Psoas muscle (tissue), 8 donors: Measurements from ENCODE around the gene RHOBTB3. TPM values are rescaled to one million over a fixed set of nuclear protein-coding genes. Genes with fewer than 3 reads are reported as not detected.

ENCODE experiments used
- ATAC-seq, 4 donors: fragments of 200-7000 bp; cut with Tn5 transposase; one replicate each; pipeline ENCODE4 v1.9.1; 2020; ENCODE audit warnings: moderate library complexity in 3 of 4, mild to moderate bottlenecking in 2 of 4
- DNase-seq, 2 donors: peaks; one replicate each; pipeline ENCODE4 v3.0.0-alpha.2; 2020
- H3K27ac ChIP-seq: fragments of 200-600 bp; one replicate; pipeline ENCODE4 v1.8.0; 2022
- H3K27me3 ChIP-seq, 3 donors: fragments of 200-600 bp in 1 of 3; one replicate each; pipeline versions ENCODE4 v1.6.1 to v1.8.0; 2013 to 2022; ENCODE audit warnings: low read length in 2 of 3, mild to moderate bottlenecking in 2 of 3, moderate library complexity in 1 of 3; ENCODE audit not compliant: insufficient read depth in 3 of 3
- H3K36me3 ChIP-seq, 2 donors: fragments of 200-600 bp in 1 of 2; one replicate each; pipeline versions ENCODE4 v1.6.1 to v1.8.0; 2013 to 2022; ENCODE audit warnings: low read depth in 1 of 2, mild to moderate bottlenecking in 1 of 2, moderate library complexity in 1 of 2; ENCODE audit not compliant: insufficient read depth in 1 of 2
- H3K4me1 ChIP-seq: fragments of 200-600 bp; one replicate; pipeline ENCODE4 v1.8.0; 2022
- H3K4me3 ChIP-seq: fragments of 200-600 bp; one replicate; pipeline ENCODE4 v1.8.0; 2022; ENCODE audit warnings: mild to moderate bottlenecking
- H3K9me3 ChIP-seq: fragments of 200-600 bp; one replicate; pipeline ENCODE4 v1.8.0; 2022
- WGBS, 3 donors: extraction: QIAGEN DNeasy Blood & Tissue Kit; methylation state at CpG; one replicate each; pipeline versions ENCODE4 v1.1.6 to v1.1.7; 2013; 5-methylcytosine and 5-hydroxymethylcytosine counted together
- intact Hi-C, 2 donors: fragments of 100-400 bp; cut with DNase I; formaldehyde crosslinking; loops; one replicate each; pipeline versions ENCODE4 v1.11.0 to v1.14.2; 2022
- polyA plus RNA-seq, 3 donors: library from polyadenylated mRNA; stranded (reverse); fragments of 200-250 nt; gene quantifications; one replicate each; pipeline ENCODE4 v1.2.3, GENCODE V29; 2013
- total RNA-seq, 4 donors: library from RNA; stranded (reverse); fragmentation: NEBNext Ultra II Directional in 2 of 4; extraction: Animal tissue kit (Norgen Biotek cat#: 25700) in 2 of 4; gene quantifications; one replicate each; pipeline versions ENCODE4 v1.2.1 to v1.2.4, GENCODE V29; 2021 to 2023
- TF ChIP-seq, protein P1 (sequence below): fragments of 200-600 bp; IDR thresholded peaks from one replicate; pipeline ENCODE4 v1.8.0; 2022; ENCODE audit warnings: antibody characterized with exemption
- donor health status: healthy with polysubstance abuse.
- donor health status: DM: no; HTN: no; CAD: no; lungs with moderate emphysema.
- donor health status: Bipolar disorder and iron deficiency.
- donor health status: healthy.
- donor health status: DM: yes; HTN: yes; CAD: no.
- donor health status: DM: no; HTN: no; CAD: no.
- donor health status: DM: no; HTN: no; CAD: no.
- donor health status: DM: yes; HTN: yes; CAD: no.

RHOBTB3 gene
- total and polyA plus RNA-seq, 7 donors = 19.0 to 86.0 (median 53.2) TPM

DNA sequence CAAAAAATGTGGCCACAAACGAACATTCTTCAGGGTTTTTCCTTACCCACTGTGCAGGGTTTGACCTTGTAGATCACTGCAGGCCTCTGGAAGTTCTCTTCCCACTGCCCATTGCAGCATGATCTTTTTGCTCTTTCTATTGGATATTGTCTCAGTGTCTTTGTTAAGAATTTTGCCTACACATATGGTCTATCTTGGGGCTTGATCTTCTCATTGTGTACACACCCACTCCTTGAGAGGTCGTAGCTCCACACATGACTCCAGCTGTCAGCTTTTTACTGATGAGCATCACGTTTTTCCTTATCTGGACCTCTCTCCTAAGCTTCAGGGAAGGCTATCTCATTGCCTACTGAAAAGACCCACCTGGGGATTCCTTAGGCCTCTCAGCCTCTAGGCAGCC lies 94.4 kb downstream of the RHOBTB3 start:
- Histone ChIP-seq H3K27ac (no peak overlapping the region), H3K9me3 (no peaks in the 10 kb centered on the region), H3K4me3 (no peak overlapping the region), H3K4me1 (peaks cover 26% of the 10 kb centered on the region), H3K27me3 (no peaks in the 10 kb centered on the region), H3K36me3 (peaks cover 0 to 11% of the 10 kb centered on the region in 2 donors)
- no peak for DNase-seq
- ATAC-seq = no peak
- intact Hi-C loops = no loop called here
- TF ChIP-seq, protein P1, sequence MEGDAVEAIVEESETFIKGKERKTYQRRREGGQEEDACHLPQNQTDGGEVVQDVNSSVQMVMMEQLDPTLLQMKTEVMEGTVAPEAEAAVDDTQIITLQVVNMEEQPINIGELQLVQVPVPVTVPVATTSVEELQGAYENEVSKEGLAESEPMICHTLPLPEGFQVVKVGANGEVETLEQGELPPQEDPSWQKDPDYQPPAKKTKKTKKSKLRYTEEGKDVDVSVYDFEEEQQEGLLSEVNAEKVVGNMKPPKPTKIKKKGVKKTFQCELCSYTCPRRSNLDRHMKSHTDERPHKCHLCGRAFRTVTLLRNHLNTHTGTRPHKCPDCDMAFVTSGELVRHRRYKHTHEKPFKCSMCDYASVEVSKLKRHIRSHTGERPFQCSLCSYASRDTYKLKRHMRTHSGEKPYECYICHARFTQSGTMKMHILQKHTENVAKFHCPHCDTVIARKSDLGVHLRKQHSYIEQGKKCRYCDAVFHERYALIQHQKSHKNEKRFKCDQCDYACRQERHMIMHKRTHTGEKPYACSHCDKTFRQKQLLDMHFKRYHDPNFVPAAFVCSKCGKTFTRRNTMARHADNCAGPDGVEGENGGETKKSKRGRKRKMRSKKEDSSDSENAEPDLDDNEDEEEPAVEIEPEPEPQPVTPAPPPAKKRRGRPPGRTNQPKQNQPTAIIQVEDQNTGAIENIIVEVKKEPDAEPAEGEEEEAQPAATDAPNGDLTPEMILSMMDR = no peak
- 62 to 80% (median 67%) methylated on average over 3 of the region's 3 CpGs for WGBS, 3 donors

DNA sequence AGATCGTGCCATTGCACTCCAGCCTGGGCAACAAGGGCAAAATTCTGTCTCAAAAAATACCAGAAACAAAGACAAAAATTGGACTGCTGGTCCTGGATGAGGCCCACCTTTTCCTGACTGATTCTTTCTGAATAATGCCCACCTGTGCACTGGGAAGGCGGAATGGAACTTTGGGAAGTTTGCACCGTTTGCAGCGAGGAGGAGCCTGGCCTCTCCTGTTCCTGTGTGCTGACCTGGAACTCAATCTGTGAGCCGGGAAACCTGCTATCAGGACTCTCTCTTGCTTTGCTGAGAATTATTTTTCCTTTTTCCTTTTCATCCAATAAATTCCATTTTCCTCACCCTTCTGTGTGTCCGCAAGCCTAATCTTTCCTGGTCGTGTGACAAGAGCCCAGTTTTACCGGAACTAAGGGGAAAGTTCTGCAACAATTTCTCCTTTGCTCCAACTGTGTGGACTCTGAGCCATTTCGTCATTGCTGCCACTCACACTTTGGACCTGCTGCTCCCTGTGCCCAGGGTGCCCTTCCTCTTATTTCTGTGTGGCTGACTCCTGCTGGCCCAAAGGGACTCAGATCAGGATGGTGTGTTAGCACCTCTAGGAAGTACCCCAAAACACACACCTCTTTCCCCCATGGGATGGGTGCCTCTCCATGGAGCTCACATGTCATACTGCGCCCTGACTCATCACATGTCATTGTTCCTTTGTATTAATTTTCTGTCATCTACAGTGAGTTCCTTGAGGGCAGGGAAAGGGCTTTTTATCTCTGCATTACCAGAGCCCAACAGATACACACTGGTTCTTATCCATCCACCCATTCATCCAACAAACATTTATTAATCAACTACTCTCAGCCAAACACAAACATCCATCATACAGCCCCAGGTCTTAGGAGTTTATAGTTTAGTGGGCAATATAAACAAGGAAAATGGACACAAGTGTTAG lies 96.1 kb downstream of the RHOBTB3 start:
- 87 to 90% (median 89%) methylated on average over 10 of the region's 10 CpGs for WGBS, 3 donors

DNA sequence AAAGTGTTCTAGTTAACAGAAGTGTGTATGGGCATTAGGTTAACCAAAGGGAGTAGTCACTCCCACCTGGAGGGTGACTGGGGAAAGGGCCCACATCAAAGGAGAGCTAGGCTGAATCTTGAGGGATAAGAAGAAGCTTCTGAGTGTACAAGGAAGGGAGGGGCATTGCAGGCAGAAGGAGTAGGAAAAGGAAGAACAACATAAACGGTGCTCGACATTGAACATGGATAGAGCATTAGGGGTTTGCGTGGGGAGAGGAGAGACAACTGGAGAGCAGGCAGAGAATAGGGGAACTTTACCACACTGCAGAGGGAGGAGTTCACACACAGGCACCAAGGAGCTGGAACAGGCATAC lies 96.7 kb downstream of the RHOBTB3 start:
- H3K27me3 ChIP-seq = no peaks in the 10 kb centered on the region
- H3K27ac ChIP-seq = no peak overlapping the region
- peaks cover 18% of the 10 kb centered on the region for H3K4me1 ChIP-seq
- WGBS, 3 donors = 72 to 81% (median 75%) methylated on average over 3 of the region's 3 CpGs
- TF ChIP-seq, protein P1 = no peak
- ATAC-seq (no peak), DNase-seq (no peak)
- H3K9me3 ChIP-seq = no peaks in the 10 kb centered on the region
- intact Hi-C loops = no loop called here
- no peak overlapping the region for H3K4me3 ChIP-seq
- H3K36me3 ChIP-seq = no peaks in the 10 kb centered on the region

More for the DNA sequence above, 96.1 kb downstream of the RHOBTB3 start:
- Histone ChIP-seq H3K4me3 (no peak overlapping the region), H3K27ac (no peak overlapping the region), H3K9me3 (no peaks in the 10 kb centered on the region), H3K36me3 (no peaks in the 10 kb centered on the region), H3K27me3 (no peaks in the 10 kb centered on the region), H3K4me1 (peaks cover 18% of the 10 kb centered on the region)
- TF ChIP-seq, protein P1 = no peak
- no peak for DNase-seq
- ATAC-seq = no peak
- intact Hi-C loops = no loop called here

DNA sequence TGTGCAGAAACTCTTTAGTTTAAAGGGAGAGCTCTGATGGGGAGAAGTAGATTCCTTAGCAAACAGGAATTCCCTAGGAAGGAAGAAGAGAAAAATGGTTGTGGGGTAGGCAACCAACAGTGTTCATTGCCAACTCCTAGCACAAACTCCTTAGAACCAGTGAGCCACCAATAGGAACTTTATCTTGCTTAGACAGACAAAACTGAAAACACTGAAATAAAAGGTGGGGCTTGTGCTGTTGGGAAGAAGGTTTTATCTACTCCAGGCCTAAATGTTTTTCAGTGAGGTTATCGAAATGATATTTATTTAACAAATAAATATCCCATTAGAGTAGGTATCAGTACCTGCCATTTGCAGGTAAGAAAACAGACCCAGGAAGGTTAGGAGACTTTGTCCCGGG lies 99.1 kb downstream of the RHOBTB3 start:
- intact Hi-C loops = no loop called here
- H3K27ac ChIP-seq = no peak overlapping the region
- H3K36me3 ChIP-seq = no peaks in the 10 kb centered on the region
- H3K4me3 ChIP-seq = no peak overlapping the region
- 97 to 99% (median 98%) methylated on average over 2 of the region's 2 CpGs for WGBS, 3 donors
- no peaks in the 10 kb centered on the region for H3K27me3 ChIP-seq
- H3K9me3 ChIP-seq = no peaks in the 10 kb centered on the region
- H3K4me1 ChIP-seq = peaks cover 5% of the 10 kb centered on the region
- ATAC-seq (no peak), DNase-seq (no peak)
- TF ChIP-seq, protein P1 = no peak
